LNCAP (cell line): ENCODE results near the gene TRAF2.

Experiments used
- CTCF ChIP-seq: fragments of 450-650 bp; IDR thresholded peaks from 2 replicates; pipeline ENCODE4 v1.5.1; 2017; ENCODE audit warnings: mild to moderate bottlenecking

Gene TRAF2

GRCh38 chr9:136941231-136942111 lies 55.2 kb downstream of the TRAF2 start:
- no peak for TF ChIP-seq CTCF

- no peak for TF ChIP-seq CTCF
Measured at GRCh38 chr9:136942112-136942880, 56.0 kb downstream of the TRAF2 start.

- no peak for TF ChIP-seq CTCF
Measured at GRCh38 chr9:136942881-136943230, 56.5 kb downstream of the TRAF2 start.

- no peak for TF ChIP-seq CTCF
Measured at GRCh38 chr9:136943291-136944211, 57.2 kb downstream of the TRAF2 start.

GRCh38 chr9:136944212-136944518 lies 57.8 kb downstream of the TRAF2 start:
- TF ChIP-seq CTCF = no peak

GRCh38 chr9:136944519-136945332 lies 58.4 kb downstream of the TRAF2 start, which contains the start of the genes C8G and FBXW5:
C8G (plus strand) TSS chr9:136945243; CDS start chr9:136945321, 78 bp downstream.
FBXW5 (minus strand) TSS chr9:136944738; CDS start chr9:136944083, 655 bp downstream.
- peak; percentile 97 for TF ChIP-seq CTCF
